ENCODE measurements around the gene EFEMP2. TPM values are rescaled to one million over a fixed set of nuclear protein-coding genes. Genes with fewer than 3 reads are reported as not detected.
A peak's percentile ranks its signal among the peaks of the same experiment; 100 is the strongest.

EFEMP2 gene
- total and polyA plus RNA-seq, 2 donors (not counting 3 experiments of a cell fraction or from before 2014, with no cell fraction given) = 81.7 to 207 TPM

- FAIRE-seq = peak; percentile 95
- Histone ChIP-seq H4K20me1 (replicated peaks; ENCODE audit: control insufficient read depth, extremely low read depth, insufficient read depth, low read length) (peaks cover 4% of the 10 kb centered on the region), H3K4me1 (ENCODE audit: control insufficient read depth, extremely low read depth, insufficient read depth, low read length) (peaks cover 39% of the 10 kb centered on the region), H3K27me3 (ENCODE audit: control insufficient read depth in 2 of 2, insufficient read depth in 2 of 2, low read length in 2 of 2) (no peaks in the 10 kb centered on the region), H3K79me2 (ENCODE audit: control insufficient read depth, insufficient read depth, low read length) (peaks cover 57% of the 10 kb centered on the region), H3K4me2 (ENCODE audit: insufficient read depth, low read length) (peak within 1 kb of the TSS; percentile 78), H2AFZ (ENCODE audit: low read depth, low read length) (peak within 1 kb of the TSS; percentile 52), H3K36me3 (ENCODE audit: control insufficient read depth in 2 of 2, extremely low read depth in 1 of 2, insufficient read depth in 2 of 2, low read length in 2 of 2) (peaks cover 19 to 31% of the 10 kb centered on the region in 2 experiments), H3K4me3 (replicated peaks in 1 of 3; ENCODE audit: insufficient read depth in 1 of 3, low read depth in 1 of 3, low read length in 3 of 3) (peak within 1 kb of the TSS; percentile 36 to 76 (median 71)), H3K9ac (replicated peaks; ENCODE audit: extremely low read depth, insufficient read depth, low read length) (peak within 1 kb of the TSS; percentile 75), H3K27ac (ENCODE audit: insufficient read depth, low read depth, low read length) (peak within 1 kb of the TSS; percentile 77), H3K9me3 (replicated peaks; ENCODE audit: control insufficient read depth, insufficient read depth, low read length) (no peaks in the 10 kb centered on the region), H3K9me1 (replicated peaks; ENCODE audit: control insufficient read depth, extremely low read depth, insufficient read depth, low read length) (no peaks in the 10 kb centered on the region)
- TF ChIP-seq MYC (IDR thresholded peaks at IDR 0.05; ENCODE audit: low read depth, low read length) = no peak
- TF ChIP-seq EZH2 (IDR thresholded peaks at IDR 0.05; ENCODE audit: borderline replicate concordance, low read depth, low read length, severe bottlenecking) = no peak
- TF ChIP-seq GATA2 (IDR thresholded peaks at IDR 0.05; ENCODE audit: insufficient read depth, insufficient read length, low read depth, low read length) = no peak
- TF ChIP-seq, protein P1, sequence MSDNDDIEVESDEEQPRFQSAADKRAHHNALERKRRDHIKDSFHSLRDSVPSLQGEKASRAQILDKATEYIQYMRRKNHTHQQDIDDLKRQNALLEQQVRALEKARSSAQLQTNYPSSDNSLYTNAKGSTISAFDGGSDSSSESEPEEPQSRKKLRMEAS (IDR thresholded peaks at IDR 0.05; ENCODE audit: insufficient read depth, insufficient read length) = no peak
- no peak for TF ChIP-seq JUN (IDR thresholded peaks at IDR 0.05; ENCODE audit: borderline replicate concordance, insufficient read depth, insufficient read length, low read depth)
- TF ChIP-seq POLR2A (IDR thresholded peaks at IDR 0.05; ENCODE audit: low read depth, low read length) = peak; percentile 59
- TF ChIP-seq, protein P2, sequence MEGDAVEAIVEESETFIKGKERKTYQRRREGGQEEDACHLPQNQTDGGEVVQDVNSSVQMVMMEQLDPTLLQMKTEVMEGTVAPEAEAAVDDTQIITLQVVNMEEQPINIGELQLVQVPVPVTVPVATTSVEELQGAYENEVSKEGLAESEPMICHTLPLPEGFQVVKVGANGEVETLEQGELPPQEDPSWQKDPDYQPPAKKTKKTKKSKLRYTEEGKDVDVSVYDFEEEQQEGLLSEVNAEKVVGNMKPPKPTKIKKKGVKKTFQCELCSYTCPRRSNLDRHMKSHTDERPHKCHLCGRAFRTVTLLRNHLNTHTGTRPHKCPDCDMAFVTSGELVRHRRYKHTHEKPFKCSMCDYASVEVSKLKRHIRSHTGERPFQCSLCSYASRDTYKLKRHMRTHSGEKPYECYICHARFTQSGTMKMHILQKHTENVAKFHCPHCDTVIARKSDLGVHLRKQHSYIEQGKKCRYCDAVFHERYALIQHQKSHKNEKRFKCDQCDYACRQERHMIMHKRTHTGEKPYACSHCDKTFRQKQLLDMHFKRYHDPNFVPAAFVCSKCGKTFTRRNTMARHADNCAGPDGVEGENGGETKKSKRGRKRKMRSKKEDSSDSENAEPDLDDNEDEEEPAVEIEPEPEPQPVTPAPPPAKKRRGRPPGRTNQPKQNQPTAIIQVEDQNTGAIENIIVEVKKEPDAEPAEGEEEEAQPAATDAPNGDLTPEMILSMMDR (IDR thresholded peaks at IDR 0.05; ENCODE audit: extremely low read depth in 1 of 2, insufficient read depth in 1 of 2, low read depth in 1 of 2, low read length in 2 of 2) = peak; percentile 93 to 97
- peak; percentile 56 for TF ChIP-seq POLR2AphosphoS5 (IDR thresholded peaks at IDR 0.05; ENCODE audit: insufficient read depth, low read depth, low read length)
- no peak for TF ChIP-seq FOS (IDR thresholded peaks at IDR 0.05; ENCODE audit: borderline replicate concordance, insufficient read depth, low read length)
- DNase-seq (ENCODE audit: low read depth, low spot score) = peak; percentile 98
- ChIA-PET CTCF (interaction anchor here (0.5 to 4.8 kb wide), 26 partner anchors 10 to 222 kb away, joined by 3 to 73 read pairs (median 4); partner anchors contain the start of genes AP5B1, CCDC85B, CTSW and EFEMP2), POLR2A (interaction anchor here (0.9 to 5.4 kb wide), 7 partner anchors 9 to 148 kb away, joined by 3 to 67 read pairs (median 5); partner anchors contain the start of genes CCDC85B, FIBP and KAT5)
- intact Hi-C loops (cut with micrococcal nuclease) = loop anchor here (1.0 kb wide), 4 partner anchors 12 to 192 kb away; partner anchors contain the start of genes EFEMP2, FIBP and SF3B2
- BruUV-seq (replicated peaks) = no TSS peak
- dilution Hi-C loops (cut with MboI; ENCODE audit: extremely low pct_ligation_motif_present, low sequenced_read_pairs) = no loop called here
These were observed 12.1 kb downstream of the EFEMP2 start, which contains the start of gene MUS81 for GRCh38 chr11:65860278-65861164. MUS81 (plus strand) TSS chr11:65860433; CDS start chr11:65860754, 321 bp downstream.
